Activated naive CD4-positive, alpha-beta T cell treated with Interleukin-2 at 50 U/mL for 16 hours (primary cell): Measurements from ENCODE around the gene TAF3.

Experiments used
- DNase-seq: peaks from one replicate; pipeline ENCODE4 v3.0.0-alpha.2; 2020

TAF3 gene

DNA sequence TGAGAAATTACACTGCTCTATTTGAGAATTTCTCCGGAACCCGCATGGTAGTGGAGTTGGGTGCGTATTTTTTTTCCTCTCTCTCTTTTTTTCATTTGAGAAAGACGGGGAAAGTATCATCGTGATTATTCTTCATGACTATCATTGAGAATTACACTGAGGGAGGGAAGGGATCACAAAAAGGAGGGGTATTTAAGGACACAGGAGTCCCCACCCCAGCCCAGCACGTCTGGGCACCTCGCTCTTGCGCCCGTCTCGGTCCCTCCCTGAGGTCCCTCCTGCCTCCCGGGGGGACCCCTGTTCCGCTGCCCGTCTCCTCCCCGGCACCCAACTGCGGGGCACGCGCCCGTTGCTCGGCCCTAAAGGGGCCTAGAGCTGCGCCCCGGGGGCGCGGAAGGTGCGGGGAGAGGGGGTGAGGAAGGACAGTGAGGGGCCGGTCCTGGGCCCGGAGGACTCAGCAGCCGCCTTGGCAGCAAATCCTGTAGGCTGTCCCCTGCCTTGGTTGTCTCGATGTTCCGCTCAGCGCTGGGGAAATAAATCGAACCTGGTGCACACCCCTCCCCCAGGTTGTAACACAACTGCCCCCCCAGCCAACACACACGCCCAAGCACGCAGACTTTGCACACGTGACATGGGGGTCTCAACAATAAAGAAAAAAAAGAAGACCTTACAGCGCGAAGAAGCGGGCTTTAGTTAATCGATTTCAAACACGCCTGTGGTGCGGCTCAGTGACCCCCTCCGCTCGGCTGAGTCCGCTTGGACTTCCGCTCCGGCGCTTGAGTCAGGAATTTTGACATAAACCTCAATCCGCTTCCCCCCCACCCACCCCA, 217.6 kb downstream of the TAF3 start:
- no peak for DNase-seq

DNA sequence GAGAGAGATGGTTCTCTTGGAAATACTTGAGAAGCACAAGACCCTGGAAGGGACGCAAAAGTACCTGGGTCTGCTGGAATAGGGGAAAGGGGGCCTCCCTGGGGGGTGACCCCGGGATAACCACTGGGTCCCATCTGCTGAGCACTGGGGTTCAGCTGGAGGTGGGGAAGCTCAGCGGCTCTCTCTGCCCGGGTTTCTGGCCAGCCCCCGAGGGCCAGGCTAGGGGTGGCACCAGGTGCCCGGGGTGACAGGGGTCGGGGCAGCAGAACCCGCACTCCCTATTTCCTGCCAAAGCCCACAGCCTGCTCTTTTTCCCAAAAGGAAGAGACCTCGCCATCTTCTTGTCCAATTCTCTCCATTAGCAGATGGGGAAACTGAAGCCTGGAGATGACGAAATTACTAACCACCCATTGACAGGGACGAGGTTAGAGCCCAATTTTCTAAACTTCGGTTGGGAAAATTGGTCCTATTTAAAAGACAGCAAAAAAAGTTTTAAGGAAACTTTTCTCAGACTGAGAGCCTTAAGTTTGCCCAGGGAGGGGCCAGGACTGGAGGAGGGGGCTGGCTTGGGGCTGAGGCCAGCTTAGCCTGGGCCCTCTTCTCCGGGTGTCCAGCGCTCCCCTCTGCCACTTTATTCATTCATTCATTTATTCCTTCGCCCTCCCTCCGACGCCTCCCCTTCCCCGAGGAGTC, 218.3 kb downstream of the TAF3 start:
- DNase-seq, result no peak

DNA sequence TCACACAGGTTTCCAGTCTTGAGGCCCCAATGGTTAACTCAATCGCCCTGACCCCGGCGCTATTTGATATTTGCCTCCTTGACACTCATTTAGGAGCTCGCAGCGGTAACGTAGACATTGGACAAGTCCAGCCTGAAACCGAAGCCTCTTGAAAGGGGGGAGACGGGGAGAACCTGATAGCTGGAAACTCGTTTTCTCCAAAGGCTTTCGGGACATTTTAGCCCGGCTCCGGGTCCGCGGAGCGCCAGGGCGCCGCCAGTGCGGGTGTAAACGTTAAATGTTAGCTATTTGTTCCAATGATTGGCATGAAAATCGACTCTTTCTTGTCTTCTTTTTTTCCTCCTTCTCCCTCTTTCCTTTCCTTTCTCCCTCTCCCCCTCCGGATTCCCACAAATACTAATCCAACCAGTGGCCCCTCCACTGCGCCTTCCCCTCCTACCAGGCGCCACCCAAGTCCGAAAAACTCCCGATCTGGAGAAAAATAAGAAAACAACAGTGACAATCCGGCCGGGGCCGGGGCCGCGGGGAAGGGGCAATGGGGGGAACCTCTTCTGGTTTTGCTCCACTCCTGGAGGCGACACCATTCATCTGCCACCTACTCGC, 219.0 kb downstream of the TAF3 start:
- no peak for DNase-seq

DNA sequence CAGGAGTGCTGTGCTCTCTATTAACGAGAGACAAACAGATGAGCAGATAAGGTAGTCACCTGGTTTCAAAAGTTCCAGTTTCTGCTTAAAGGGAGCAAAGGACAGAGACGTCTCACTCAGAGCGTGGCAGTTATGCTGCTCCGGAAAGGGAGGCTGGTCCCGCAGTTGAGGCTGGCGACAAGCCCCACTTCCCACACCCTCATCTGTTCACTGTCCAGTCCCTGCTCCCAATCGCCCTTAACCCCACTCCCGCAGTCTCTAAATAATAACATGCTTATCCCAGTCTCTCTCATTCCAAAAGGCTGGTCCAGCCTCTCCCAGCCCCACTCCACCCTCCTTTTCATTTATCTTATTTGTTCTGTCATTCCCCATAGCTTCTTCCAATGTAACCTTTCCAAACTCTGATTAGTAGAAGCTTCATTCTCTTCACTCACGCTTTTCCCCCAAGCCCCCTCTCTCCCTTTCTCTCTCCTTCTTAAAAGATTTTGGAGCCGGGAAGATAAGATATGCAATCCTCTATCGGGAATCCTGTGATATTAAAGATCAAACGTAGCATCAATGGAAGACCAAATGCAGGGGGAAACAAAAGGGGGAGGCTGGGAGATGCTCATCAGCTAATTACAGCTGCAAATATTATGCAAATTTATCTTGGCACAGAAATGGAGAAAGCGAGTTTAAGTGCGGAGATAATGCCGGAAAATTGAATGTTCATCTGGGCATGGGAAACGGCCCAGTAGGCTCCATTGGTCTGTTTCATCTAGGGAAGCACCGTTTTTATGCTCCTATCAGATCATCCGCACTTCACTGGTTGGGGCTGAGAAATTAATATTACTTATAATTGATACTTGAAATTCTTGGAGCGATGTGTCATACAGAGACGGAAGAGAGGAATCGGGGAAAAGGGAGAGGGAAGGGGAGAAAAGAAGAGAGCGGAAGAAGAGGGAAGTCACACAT, 219.9 kb downstream of the TAF3 start:
- DNase-seq, result peak; percentile 8

DNA sequence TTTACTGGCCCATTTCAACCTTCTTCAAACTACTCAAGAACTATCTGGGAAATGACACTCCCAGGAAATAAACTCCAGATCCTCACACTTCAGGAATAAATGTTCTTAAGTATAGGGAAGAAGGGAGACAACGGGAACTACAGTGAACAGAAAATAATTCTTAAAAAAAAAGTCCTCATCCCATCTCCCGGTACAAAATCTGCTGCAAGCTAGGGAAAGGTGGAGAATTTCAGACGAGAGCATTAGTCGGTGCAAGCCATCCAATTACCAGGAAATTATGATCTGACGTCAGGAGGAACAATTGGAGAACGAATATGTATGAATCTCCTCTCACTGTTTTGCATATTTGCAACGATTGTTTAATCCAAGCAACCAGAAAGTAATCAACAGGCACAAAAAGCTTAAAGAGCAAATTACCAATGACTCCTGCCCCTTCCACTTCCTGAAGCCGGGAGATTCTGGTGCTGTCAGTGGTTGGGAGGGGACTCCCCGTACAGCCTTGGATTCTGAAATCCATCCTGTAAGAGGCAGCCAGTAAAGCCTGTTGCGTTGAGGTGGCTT, 221.1 kb downstream of the TAF3 start:
- no peak for DNase-seq

DNA sequence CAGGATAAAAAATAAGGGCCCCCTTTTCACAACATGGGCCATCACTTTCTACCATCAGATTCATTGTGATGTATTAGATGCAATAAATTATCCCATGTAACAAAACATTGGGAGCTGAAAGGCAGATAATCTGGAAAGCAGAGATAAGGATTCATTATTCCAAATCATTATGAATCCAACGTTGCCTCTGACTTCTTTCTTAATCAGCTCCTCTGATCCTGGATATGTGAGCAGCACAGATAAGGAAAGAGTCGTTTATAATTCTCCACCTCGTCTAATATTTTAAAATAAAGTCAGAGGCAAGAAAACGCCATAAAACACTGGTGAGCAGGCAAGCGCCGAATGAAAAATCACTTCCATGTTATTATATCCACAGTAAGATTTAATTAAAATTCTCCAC, 222.3 kb downstream of the TAF3 start:
- DNase-seq, result no peak

DNA sequence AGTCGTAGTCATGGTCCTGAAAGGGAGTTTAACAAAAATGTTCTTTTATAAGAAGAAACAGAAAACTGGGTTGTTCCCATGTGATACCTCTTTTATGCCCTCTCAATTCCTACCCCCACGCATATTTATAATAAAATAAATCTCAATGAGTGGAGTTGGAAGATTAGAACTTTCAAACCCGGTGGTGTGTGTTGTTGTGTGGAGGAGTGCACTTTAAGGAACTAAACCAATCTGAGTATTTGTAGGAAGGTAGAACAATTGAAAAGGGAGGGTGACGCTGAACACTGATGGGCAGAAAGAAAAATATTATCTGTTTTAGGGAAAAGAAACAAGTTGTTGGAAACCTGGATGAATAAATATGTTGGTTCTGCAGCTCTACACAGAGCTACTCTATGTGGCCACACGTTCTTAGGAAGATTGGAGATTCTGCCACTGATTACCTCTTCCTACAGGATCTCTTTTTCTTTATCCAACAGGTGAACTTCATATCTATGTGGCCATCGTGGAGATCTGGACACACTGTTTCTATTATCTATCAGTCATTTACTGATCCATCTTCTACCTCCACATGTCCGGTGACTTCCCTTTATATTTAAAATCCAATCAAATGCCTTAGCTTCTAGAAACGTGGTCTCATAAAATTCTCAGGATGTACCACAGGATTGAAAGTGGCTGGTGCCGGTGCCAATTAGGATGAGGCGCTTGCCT, 223.1 kb downstream of the TAF3 start:
- DNase-seq, result no peak

DNA sequence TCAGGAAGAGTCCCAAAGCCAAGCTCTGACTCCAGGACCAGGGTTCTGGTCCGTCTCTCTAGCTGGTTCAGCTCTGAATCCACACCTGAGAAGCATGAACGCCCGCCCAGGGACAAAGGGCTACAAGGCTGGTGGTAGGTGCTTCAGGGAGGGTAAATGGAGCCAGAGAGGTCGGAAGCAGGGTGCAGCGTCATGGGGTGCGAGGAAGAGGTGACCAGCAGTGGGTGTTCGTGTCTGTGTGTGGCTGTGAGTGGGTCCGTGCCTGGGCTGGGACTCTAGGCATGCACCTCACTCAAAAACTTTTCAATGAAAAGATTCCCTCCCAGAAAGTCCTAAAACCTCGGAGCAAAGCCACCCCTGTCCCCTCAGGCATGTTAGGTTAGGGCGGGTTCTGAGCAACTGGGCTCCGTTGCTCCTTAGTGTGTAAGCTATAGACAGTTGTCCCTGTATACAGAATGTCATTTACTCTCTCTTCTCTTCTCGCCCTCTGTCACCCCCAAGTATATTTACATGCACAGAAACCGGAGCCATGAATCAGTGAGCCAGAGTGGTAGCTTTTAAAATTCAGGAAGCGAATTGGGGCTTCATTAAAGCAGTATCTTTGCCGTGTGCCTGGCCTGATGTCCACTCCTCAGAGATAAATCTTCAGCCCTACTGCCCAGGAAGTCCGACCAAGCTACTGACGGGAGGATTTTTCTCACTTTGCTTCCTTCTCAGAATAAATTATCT, 223.9 kb downstream of the TAF3 start:
- no peak for DNase-seq

DNA sequence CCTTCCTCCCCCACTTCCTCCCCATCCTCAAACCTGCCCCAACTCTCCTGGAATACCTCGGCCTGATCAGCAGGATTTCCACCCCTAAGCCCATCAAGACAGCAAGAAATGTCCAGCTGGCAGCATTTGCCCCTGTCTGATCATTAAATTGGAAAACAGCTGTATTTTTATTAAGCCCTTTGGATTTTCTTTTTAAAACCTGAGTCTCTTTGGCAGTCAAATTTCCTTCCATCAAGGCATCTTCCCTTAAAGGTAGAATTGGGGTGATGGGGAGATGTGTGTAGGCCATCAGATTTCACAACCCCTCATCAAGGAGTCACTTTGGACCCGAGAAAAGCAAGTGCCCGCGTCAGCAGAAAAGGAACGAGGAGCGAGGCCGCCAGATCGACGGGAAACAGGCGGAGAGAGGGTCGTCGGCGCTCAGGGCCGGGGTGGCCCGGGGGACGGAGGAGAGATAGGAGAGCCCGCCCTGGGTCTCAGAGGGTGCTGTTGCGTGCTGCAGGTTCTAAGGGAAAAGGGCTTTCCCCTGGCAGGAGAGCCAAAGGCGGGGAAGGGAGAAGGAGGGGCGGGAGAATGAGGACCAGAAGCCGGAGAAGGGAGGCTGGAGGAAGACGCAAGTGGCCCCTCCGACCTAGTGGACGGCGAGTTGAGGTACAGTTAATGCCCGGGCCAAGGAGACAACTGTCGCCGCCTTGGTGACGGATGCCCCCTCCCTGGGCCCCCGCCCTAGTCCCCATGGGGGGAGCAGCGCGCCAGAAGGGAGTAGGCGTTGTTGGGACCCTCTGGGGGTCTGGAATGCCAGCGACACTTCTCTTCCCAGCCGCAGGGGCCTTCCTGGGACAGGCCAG, 224.6 kb downstream of the TAF3 start:
- DNase-seq, result no peak

DNA sequence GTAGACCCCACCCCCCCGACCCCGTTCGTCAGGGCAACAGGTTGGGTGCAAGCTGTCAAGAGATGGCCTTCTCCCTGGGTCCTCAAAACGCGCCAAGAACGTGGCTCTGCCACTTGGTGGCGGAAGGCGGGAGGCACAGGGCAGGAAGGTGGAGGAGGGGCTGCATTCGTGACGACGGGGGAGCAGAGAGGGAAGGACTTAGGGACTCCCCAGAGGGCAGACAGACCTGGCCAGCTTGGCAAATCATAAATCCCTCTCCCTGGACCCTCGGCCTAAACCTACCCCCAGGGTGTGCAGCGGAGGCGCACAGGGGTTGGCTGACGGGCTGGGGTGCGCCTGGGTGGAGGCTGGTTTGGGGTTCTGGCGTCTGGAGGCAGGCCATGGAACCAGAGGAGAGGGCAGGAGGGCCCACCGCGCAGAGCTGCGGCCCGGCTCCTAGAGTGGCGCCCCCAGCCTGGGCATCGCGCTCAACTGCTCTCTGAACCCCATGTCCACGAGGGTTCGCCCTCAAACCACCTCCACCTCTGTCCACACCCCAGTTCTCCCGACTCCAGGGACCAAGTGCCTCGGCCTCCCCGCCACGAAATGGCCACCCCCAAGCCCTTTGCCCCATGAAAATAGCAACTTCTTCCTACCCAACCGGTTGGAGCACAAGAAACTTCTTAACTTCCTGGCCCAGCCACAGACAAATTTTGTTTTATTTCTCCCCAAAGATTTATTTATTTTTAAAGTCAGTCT, 225.4 kb downstream of the TAF3 start:
- peak; percentile 47 for DNase-seq

DNA sequence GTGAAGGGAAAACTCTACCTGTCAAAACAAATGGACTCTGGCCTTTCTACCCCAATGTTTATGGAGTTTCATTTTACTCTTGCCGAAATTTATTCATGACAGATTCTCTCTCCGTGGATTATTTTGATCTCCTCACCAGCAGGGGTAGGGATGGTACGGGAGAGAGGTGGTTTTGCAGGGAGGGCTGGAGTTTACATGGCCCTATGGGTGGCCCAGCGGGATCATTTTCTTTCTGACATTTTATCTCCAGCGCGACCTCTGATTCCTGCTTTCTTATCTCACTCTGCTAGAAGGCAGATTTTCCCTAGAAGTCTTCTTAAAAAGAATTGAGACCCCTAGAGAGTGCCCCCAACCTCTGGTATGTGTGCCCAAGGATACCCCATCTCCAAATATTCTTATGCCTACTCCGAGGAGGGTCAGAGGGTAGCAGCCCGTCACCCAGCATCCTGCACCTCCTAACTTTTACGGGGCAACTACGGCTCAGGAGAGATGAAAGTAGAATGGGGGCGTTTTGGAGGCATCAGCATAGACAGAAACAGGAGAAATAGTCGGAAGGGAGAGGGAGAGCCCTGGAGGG, 226.1 kb downstream of the TAF3 start:
- DNase-seq, result no peak

DNA sequence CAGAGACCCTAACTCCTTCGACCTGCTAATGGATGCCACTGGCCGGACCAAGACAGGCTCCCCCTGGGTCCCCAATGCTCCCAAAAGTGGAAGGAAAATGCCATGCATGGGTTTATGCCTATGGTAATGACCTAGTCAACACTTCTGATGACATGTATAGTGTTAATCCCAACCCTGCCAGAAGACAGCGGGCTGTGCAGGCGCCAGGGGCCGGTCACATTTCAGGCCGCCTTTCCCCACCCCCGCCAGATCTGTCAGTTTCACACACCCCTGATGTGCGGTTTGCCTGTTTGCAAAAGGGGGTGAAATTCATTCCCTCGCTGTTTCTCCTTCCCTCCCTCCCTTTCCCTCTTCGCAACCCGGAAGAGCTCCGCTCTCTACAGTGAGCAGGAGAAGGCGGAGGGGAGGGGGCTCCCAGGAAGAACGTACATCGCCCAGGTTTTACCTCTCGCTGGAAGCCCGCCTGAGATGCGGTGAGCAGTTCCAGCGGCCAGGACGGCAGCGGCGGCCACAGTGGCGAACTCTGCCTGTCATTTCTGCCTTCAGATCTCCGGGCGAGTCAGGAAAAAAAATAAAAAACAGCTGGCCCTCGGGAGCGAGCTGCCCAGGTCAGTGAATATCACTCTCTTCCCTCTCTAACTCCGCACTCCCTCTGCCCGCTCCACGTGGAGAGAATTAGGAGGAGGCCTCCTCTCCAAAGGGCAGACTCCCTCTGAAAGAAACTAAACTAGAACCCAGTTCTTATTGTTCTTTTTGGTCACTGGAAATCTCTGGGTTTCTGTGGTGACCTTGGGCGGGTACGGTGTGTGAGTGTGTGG, 226.8 kb downstream of the TAF3 start:
- DNase-seq, result no peak

DNA sequence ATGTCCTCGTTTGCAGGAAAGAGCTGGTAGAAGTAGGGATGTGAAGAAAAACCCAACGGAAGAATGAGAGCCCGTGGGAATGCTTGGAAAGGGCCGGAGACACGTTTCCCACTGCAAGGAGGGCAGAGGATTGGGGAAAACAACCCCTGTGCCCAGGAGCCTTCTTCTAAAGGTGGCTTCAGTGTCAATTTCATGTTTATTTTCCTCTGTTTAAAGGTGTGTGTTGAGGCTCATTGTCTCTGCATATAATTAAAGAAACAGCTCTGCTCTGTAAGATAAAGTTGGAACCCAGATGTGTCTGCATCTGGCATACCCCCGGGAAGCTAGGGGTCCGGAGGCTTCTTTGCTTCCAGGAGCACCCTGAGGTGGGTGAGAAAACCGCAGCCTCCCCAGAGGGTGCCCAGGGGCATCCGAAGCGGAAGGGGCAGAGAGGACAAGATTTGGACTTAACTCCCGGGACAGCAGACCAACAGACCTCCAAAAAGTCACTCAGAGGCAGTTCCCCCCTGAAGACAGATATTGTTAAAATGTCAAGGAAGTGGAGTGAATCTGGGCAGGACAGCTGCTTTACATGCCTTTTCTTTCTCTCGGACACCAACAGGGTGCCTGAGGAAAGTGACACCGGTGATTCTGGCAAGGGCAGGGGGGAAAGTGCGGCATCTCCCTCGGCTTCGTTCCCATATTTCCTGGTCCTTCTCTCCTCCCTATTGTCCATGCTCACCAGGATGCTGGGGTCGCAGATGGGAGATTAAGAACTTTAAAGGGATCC, 227.6 kb downstream of the TAF3 start:
- no peak for DNase-seq

DNA sequence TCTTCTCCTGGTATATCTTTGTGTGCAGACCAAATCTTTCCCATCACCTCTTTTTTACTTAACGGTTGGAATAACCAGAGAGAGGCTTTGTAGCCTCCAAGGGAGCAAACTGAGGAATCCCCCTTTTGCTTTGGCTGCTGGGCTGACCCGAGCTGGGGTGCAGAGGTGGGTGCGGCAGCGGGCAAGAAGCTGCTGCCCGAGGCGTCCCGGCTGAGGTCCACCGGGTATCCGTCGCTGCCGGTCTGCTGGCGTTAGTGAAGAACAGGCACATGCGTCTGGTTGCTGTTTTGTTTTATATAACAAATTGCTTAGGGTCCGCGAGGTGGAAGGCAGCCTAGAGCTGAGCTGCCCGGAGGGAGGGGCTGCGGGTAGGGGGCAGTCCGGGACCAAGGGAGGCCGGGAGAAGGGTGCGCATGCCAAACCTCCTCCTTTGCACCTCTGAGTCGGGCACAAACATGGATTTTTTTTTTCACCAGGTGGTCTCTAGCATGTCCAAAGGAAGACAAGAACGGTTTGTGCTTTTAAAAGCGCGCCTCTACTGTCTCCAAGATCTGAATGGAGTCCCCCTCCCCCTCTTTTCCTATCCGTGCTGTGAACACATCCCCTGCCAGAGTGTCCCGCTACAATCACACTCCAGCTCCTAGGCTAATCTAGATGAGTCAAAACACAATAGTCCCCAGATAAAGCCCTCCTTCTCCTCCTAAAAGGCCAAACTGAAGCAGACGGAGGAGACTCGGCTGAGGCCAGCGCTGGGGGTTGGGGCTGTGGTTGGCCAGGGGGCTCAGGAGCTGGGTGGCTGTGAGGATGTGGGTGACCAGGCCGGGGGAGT, 229.4 kb downstream of the TAF3 start:
- no peak for DNase-seq

DNA sequence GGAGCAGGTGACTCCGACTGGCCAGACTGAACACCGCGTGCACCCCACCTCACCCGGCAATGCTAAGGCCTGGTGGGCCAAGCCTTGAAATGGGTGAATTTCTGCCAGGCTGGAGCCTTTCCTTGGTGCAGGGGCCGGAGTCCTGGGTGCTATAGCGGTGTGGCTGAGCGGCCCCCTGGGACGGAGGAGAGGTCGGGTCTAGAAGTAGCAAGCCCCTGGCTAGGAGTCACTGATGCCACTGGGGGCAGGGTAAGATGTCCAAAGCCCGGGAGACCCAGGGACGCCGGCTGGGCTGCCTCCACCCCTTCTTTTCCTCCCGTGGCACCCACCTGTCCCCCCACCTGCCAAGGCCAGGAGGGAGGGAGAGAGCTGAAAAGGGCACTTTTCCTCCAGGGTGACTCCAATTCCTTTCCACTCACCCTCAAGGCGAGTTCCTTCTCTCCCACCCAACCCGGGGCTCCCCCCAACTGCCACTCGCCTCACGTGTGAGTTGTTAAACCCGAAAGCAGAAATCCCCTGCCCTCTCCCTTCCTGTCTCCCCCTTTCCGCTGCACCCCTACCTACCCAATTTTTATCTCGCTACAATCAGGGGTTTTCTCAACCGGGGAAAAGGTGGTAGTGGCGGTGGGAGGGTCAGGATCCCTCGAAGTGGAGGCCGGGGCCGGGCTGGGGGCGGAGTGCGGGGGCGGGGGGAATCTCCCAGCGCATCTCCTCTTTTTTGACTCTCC, 230.1 kb downstream of the TAF3 start:
- peak; percentile 60 for DNase-seq
